ENCODE data around the gene CDC34. TPM values are rescaled to one million over a fixed set of nuclear protein-coding genes. Genes with fewer than 3 reads are reported as not detected.

Gene CDC34
- total and polyA plus RNA-seq, 3 donors from 2014 or later = 149 to 249 (median 205) TPM

DNA sequence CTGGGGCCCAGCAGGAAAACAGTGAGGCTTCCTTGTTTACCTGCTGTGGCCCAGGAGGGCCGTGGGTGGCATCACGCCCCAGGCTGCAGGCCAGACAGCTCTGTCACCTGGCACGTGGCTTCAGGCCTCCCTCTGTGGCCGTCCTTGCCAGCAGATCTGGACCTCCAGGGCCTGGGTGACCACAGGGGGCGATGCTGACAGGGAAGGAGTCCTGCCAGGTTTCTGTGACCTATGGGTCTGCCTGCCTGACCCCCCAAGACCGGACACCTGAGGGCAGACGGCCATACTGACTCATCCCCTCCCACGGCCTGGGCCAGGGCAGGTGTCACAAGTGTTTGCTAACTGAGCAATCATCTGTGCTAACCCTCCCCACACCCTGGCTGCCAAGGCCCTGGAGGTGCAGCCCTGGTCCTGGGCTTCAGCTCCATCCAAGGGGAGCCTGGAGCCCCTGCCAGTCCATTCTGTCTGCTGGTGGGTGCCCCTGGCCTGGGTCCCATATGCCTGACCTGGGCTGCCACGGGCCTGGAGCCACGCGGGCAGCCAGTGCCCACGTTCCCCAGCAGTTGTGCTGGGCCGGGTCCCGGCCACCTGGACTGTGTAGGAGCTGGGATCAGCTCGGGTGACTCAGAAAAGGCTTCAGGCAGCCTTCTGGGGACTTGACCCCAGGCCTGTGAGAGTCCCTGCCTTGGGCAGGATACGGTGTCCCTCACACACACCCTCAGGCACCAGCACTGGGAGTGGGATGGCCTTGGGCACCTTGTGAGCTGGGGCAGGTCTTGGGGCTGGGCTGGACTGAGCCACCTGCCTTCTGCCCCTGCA lies 3.7 kb downstream of the CDC34 start:
- intact Hi-C loops (cut with DNase I; ENCODE audit: low total_unique reads) = no loop called here
- Histone ChIP-seq H3K27ac (no peak overlapping the region), H3K27me3 (no peaks in the 10 kb centered on the region), H3K4me3 (no peak overlapping the region), H3K9me3 (no peaks in the 10 kb centered on the region), H3K4me1 (peaks cover 13% of the 10 kb centered on the region), H3K36me3 (ENCODE audit: low read depth, missing control alignments) (no peaks in the 10 kb centered on the region)
- no peak for DNase-seq
- TF ChIP-seq POLR2A (IDR thresholded peaks at IDR 0.05) (no peak), CTCF (IDR thresholded peaks at IDR 0.05) (no peak)
- WGBS, 2 donors = 42 to 56% methylated on average over 2 to 13 of the region's 16 CpGs

GRCh38 chr19:536031-536880 lies 4.7 kb downstream of the CDC34 start:
- no peak for TF ChIP-seq POLR2A (IDR thresholded peaks at IDR 0.05)
- no peak for TF ChIP-seq CTCF (IDR thresholded peaks at IDR 0.05)
- Histone ChIP-seq H3K27me3 (no peaks in the 10 kb centered on the region), H3K27ac (no peak overlapping the region), H3K4me1 (peaks cover 13% of the 10 kb centered on the region), H3K36me3 (ENCODE audit: low read depth, missing control alignments) (no peaks in the 10 kb centered on the region), H3K4me3 (no peak overlapping the region), H3K9me3 (no peaks in the 10 kb centered on the region)
- 87 to 90% methylated on average over 44 to 55 of the region's 55 CpGs for WGBS, 2 donors
- no peak for DNase-seq
- intact Hi-C loops (cut with DNase I; ENCODE audit: low total_unique reads) = no loop called here

- no peak for DNase-seq
- H3K4me1 ChIP-seq = peaks cover 13% of the 10 kb centered on the region
- no peak overlapping the region for H3K4me3 ChIP-seq
- intact Hi-C loops (cut with DNase I; ENCODE audit: low total_unique reads) = no loop called here
- no peaks in the 10 kb centered on the region for H3K27me3 ChIP-seq
- H3K27ac ChIP-seq = no peak overlapping the region
- 90 to 94% methylated on average over 26 of the region's 26 CpGs for WGBS, 2 donors
- H3K9me3 ChIP-seq = no peaks in the 10 kb centered on the region
- H3K36me3 ChIP-seq (ENCODE audit: low read depth, missing control alignments) = no peaks in the 10 kb centered on the region
- TF ChIP-seq POLR2A (IDR thresholded peaks at IDR 0.05) (no peak), CTCF (IDR thresholded peaks at IDR 0.05) (no peak)
Measured at GRCh38 chr19:536881-537404, 5.4 kb downstream of the CDC34 start.

DNA sequence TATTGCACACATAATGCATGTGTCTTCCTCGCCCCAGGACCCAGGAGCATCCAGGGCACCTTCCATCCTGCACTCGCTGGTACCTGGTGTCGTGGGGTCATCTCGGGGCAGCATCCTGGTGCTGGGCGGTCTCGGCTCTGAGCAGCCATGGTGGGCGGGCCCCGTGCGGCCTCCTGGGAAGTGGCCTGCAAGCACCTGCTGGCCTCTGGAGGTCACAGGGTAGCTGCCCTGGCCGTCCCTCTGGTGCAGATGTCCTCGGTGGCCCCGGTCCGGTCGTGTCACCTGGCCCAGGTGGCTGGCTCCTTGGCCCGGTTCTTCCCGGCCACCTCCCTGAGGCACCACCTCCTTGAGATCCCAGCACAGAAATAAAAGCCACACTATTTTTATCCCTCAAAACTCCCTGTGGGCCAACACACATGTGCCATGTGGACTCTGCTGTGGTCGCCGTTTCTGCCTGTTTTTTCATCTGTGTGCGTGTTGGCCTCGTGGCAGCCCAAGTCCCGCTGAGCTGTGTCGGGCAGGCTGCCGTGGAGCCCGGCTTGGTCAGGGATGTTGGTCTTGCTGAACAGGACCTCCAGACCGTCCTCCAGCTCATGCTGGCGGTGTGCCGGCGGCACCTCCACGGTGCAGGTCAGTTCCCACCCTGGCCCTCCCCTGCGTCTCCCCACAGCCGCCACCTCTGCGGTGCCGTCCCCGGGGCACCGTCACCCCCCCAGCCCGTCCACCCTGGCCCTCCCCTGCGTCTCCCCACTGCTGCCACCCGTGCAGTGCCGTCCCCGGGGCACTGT lies 7.3 kb downstream of the CDC34 start:
- intact Hi-C loops (cut with DNase I; ENCODE audit: low total_unique reads) = no loop called here
- H3K4me3 ChIP-seq = no peak overlapping the region
- 89 to 90% methylated on average over 20 to 40 of the region's 40 CpGs for WGBS, 2 donors
- H3K27ac ChIP-seq = no peak overlapping the region
- no peaks in the 10 kb centered on the region for H3K36me3 ChIP-seq (ENCODE audit: low read depth, missing control alignments)
- H3K27me3 ChIP-seq = no peaks in the 10 kb centered on the region
- no peaks in the 10 kb centered on the region for H3K9me3 ChIP-seq
- DNase-seq = no peak
- peaks cover 3% of the 10 kb centered on the region for H3K4me1 ChIP-seq
- TF ChIP-seq CTCF (IDR thresholded peaks at IDR 0.05) (no peak), POLR2A (IDR thresholded peaks at IDR 0.05) (no peak)
